GM12892 (cell line): ENCODE results near the gene ZFYVE28.

ENCODE experiments used
- DNase-seq: peaks from one replicate; pipeline ENCODE4 v3.0.0; 2011; ENCODE audit not compliant: insufficient read length
- FAIRE-seq: peaks from 2 replicates; lab custom pipeline; 2011; peaks lifted over from hg19 to GRCh38; lab: Jason Lieb, UNC
- POLR2A ChIP-seq: IDR thresholded peaks from 2 replicates; pipeline ENCODE4 v1.6.1; 2011; ENCODE audit warnings: low read depth, low read length, control low read depth
- POLR2AphosphoS5 ChIP-seq: IDR thresholded peaks from 2 replicates; pipeline ENCODE4 v1.6.1; 2011; ENCODE audit warnings: low read depth, low read length, control low read depth
- TAF1 ChIP-seq: IDR thresholded peaks from 2 replicates; pipeline ENCODE4 v1.6.1; 2011; ENCODE audit warnings: low read depth, mild to moderate bottlenecking, control low read depth, low read length, borderline replicate concordance

Gene ZFYVE28

DNA sequence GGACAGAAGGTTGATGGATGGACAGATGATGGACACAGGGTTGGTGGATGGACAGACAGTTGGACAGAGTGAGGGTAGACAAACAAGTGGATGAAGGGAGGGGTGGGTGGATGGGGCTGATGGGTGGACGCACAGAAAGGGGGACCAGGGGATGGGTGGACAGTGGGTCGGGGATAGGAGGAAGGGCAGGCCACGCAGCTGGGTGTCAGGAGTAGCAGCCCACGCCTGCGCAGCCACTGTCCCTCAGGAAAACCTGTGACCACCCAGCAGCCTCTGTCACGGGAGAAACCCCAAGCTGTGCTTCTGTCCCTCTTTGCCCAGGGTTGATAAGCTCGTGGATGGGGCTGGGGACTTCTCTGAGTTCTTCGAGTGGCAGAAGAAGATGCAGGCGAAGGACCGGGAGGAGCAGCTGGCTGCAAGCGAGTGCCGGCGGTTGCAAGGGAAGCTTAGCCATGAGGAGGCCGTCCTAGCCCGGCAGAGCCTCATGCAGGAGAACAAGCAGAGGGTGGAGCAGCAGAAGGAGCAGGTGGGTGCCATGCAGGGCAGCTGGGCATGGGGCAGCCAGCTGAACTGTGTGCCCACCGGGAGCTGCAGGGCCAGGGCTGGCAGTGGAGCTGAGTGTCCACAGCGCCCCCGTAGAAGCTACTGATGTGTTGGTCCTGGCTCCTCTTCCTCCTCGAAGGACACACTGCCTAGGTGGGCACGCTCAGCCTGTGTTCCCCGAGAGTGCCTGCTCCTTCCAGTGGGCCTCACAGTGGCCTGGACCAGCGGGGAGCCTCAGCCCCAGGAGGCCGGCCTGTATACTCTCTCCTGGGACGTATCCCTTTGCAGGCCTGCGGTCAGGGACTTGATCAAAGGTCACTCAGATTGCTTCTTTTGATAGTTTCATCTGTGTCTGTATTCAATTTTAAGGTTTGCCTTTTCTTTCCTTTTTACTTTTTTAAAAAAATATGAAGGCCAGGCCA is 33.7 kb upstream of the ZFYVE28 start:
- FAIRE-seq, result no peak
- TF ChIP-seq TAF1 (no peak), POLR2AphosphoS5 (no peak), POLR2A (no peak)
- no peak for DNase-seq

DNA sequence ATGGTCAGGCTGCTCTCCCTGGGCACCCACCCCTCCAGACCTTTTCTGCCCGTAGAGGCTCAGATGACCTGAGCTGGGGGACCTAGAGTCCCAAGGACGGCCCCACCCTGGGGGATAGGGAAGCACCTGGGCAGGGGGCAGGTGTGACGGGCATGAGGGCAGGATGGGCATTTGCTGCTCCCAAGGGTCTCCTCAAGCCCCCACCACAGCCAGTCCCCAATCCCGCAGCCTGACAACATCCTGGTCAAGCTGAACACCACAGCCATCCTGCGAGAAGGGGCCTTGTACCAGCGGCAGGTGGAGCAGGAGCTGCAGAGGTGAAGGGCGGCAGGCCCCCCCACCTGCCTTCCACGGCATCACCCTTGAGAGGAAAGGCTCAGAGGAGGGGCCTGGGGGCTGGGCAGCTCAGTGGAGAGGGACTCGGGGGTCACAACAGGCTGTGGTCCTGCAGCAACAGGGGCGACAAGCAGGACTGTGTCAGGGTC is 32.6 kb upstream of the ZFYVE28 start:
- FAIRE-seq, result no peak
- peak; percentile 8 for DNase-seq
- no peak for TF ChIP-seq POLR2AphosphoS5
- TF ChIP-seq POLR2A, result no peak
- TF ChIP-seq TAF1, result no peak

DNA sequence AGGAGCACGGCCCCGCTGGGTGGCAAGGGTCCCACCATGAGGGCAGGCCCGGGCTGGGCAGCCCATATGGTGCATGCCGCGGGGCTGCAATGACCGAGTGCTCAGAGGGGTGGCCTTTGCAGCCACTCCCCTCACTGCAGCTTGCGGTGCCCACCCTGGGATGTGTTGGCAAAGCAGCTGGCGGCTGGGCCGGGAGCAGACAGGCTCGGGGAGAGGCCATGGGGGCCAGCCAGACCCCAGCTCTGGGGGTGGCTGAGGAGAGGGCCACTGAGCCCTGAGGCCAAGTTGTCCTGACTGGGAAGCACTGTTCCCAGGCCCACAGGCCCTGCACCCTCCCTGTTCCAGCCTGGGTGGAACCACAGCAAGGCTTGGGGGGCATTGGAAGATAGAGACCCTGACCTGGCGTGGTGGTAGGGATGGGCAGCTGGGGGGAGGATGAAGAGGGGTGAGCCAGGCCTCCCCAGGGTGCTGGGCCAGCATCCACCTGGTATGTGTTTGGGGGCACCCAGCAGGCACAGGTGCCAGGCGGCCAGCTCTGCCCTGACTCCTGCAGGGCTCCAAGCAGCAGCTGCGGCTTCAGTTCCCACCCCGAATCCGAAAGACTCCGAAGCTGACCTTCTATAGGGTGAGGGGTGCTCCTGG is 32.1 kb upstream of the ZFYVE28 start:
- peak; percentile 18 for DNase-seq
- no peak for FAIRE-seq

DNA sequence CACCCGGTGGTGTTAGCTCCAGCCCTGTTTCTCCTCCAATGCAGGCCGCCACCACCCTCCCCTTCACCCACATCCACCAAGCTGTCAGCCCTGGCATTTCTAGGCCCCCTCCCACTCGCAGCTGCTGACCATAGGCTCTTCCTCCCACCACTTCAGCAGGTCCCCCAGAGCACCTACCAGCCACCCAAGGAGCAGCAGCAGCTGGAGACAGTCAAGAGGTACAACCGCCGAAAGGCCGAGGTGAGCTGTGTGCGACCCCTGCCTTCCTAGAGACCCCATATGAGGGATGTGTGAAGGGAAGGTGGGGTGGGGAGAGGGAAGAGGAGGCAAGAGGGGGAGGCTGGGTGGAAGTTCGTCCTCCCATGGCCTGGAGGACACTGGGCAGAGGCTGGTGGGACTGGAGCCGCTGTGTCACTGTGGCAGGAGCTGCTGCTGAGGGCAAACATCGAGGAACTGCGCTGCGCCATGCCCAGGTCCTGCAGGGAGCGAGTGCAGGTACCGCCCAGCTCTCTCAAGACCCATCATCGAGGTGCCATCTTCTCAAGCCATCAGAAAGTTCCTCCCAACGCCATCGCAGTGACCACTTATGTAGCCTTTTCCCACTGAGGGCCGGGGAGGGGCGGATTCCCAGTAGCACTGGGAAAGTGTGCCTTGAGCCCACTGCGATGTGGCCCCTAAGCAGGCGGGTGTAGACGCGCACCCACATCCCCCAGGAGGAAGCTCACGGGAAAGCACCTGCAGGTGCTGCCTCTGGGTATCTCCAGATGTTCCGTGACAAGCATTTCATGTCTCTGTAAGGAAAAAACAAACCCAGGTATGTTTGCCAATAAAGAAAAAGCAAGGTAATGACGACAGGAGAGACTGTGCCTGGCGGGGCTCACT is 31.3 kb upstream of the ZFYVE28 start:
- no peak for FAIRE-seq
- TF ChIP-seq POLR2A (no peak), TAF1 (no peak), POLR2AphosphoS5 (no peak)
- DNase-seq, result peak; percentile 17

More for the DNA sequence above, 32.1 kb upstream of the ZFYVE28 start:
- TF ChIP-seq POLR2AphosphoS5 (no peak), POLR2A (no peak), TAF1 (no peak)

DNA sequence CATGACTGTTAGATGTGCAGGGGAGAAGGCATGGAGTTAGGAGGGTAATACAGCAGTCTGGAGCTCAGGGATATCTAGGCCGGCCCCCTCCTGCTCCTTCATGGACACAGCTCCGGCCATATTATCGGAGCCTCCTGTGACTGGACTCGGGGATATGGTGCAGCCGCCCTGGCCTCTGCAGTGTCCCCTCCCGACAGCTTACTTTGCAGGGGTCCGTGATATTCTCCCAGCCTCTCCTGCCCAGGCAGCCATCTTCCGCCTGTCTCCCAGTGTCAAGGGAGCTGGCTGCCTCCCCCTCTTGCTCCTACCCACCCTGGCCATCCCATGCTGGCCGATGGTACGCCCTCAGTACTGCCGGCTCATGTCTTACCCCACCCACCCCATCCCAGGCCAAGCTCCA is 30.6 kb upstream of the ZFYVE28 start:
- DNase-seq, result no peak
- TF ChIP-seq TAF1 (no peak), POLR2AphosphoS5 (no peak), POLR2A (no peak)
- FAIRE-seq, result no peak

DNA sequence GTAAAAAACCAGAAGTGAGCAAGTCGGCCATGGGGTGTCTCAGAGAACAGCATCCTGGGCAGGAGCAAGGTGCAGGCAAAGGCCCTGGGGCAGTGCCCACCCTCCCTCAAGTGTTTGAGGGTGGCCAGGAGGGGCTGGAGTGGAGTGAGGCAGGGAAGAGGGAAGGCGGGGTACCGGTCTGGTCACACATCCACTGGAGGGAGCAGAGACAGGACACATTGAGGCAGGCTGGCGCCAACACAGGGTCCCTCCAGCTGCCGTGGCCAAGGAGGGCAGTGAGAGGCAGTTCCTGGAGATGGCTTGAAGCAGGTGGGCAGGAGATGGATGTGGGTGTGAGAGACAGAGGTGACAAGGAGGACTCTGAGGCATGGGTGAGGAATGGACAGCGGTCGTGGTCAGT is 30.1 kb upstream of the ZFYVE28 start:
- no peak for FAIRE-seq
- TF ChIP-seq POLR2A (no peak), TAF1 (no peak), POLR2AphosphoS5 (no peak)
- no peak for DNase-seq

DNA sequence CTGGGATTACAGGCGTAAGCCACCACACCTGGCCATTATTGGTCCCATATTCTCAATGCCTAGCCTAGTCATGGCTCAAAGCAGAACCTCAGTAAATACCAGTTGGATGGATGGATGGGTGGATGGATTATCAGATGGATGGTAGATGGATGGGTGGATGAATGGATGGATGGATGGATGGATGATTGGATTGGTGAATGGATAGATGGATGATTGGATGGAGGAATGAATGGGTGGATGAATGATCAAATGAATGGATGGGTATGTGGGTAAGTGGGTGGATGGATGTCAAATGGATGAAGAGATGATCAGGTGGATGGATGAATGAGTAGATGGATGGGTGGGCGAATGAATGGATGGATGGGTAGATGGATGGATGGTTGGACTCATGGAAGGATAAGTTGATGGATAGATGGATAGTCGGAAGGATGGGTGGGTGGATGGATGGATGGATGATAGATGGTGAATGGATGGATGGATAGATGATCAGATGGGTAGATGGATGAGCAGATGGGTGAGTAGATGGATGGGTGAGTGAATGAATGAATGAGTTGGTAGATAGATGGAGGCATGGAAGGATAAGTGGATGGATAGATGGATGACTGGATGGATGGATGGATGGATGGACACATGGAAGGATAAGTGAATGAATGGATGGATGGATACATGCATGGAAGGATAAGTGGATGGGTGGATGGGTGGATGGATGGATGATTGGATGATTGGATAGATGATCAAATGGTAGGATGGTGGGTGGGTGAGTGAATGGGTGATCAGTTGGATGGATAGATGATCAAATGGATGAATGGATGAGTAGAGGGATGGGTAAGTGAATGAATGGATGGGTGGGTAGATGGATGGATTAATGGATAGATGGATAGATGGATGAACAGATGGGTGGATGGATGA is 28.5 kb upstream of the ZFYVE28 start:
- FAIRE-seq, result no peak

DNA sequence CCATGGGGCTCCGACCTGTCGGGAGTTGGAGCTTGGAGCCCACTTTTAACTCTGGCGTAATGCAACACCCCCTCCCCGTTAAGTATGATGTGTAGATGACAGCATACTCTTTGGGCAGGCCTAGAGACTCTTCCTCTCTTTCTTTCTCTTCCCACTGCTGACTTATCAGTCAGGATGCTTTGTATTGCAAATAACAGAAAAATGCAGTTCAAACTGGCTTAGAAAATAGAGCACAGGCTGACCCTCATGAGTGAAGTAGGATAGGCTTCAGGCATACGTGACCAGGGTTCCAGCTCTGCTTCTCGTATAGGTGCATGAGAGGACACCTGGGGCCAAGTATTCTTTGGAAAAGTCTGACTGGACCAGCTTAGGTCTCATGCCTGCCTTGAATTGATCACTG is 27.1 kb upstream of the ZFYVE28 start:
- FAIRE-seq, result no peak
- TF ChIP-seq POLR2AphosphoS5 (no peak), POLR2A (no peak), TAF1 (no peak)
- DNase-seq, result no peak

More for the DNA sequence above, 28.5 kb upstream of the ZFYVE28 start:
- DNase-seq, result no peak
- TF ChIP-seq TAF1, result no peak
- TF ChIP-seq POLR2AphosphoS5, result no peak
- TF ChIP-seq POLR2A, result no peak

DNA sequence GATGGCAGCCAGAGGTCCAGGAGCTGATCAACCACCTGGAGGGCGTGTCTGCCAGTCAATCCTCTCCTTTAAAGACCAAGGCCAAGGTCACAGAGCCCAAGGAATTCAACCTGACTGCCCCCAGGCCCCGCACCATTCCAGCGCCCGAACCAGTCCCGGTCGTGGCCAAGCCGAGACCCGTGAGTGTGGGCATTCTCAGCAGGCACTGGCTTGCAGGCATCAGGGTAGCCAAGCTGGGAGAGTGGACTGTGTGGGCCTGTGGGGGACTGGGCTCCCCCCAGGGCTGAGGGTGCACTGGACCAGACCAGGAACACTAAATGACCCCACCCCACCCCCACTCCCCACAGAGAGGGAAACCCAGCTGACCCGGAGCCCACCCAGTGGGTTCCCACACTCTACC is 26.7 kb upstream of the ZFYVE28 start:
- no peak for TF ChIP-seq TAF1
- TF ChIP-seq POLR2A, result no peak
- no peak for TF ChIP-seq POLR2AphosphoS5
- no peak for DNase-seq
- FAIRE-seq, result no peak

DNA sequence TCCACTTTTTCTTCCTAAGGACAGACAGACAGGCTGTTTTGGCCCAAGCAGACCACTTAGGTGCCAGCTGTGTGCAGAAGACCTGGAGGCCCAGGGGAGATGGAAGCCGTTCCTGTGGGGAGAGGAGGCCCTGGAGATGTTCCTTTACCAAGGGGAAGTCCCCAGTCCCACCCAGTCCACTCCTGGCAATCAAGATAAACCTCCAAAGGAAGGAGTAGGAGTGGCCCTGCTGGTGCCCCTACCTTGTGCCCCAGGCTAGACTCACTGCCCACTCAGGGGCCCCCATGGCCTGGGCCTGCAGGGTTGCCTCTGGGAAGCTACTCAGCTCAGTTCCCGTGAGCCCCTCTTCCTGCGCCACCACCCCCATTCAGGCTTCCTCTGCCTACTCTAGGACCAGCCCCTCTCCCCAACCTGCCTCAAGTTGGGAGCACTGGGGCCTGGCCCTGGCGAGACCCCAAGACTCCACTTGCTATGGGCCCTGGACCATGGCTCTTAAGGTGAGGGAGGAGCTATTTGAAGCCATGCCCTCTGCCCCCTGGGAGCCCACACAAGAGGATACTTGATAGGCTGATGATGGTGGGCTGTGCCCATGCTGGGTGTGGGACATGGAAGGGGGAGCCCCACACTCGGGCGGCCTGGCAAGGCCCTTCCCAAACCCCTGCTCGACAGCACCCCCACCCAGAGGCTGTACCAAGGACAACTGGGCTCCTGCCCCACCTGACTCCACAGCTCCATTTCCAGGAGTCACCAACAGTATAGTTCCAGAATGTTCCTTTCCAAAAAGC is 25.7 kb upstream of the ZFYVE28 start:
- no peak for DNase-seq
- TF ChIP-seq POLR2A, result no peak
- TF ChIP-seq POLR2AphosphoS5, result no peak
- no peak for TF ChIP-seq TAF1
- FAIRE-seq, result no peak
